Endothelial cell (in vitro differentiated cells): ENCODE measurements around the gene CDKN1C. TPM values are rescaled to one million over a fixed set of nuclear protein-coding genes. Genes with fewer than 3 reads are reported as not detected.
A peak's percentile ranks its signal among the peaks of the same experiment; 100 is the strongest.

Experiments
- DNase-seq: peaks from one replicate; pipeline ENCODE4 v3.0.0; 2021; ENCODE audit warnings: low spot score
- H3K27ac Mint-ChIP-seq: one replicate; pipeline ENCODE4 v1.8.0; 2021; ENCODE audit warnings: mixed read lengths, inconsistent platforms; ENCODE audit not compliant: unreplicated experiment
- H3K27me3 Mint-ChIP-seq: one replicate; pipeline ENCODE4 v1.8.0; 2021; ENCODE audit warnings: mild to moderate bottlenecking, moderate library complexity, mixed read lengths, inconsistent platforms; ENCODE audit not compliant: unreplicated experiment
- H3K36me3 Mint-ChIP-seq: one replicate; pipeline ENCODE4 v1.8.0; 2021; ENCODE audit warnings: mild to moderate bottlenecking, low read depth, mixed read lengths, inconsistent platforms; ENCODE audit not compliant: unreplicated experiment
- H3K4me1 Mint-ChIP-seq: one replicate; pipeline ENCODE4 v1.8.0; 2021; ENCODE audit warnings: mild to moderate bottlenecking, mixed read lengths, inconsistent platforms; ENCODE audit not compliant: unreplicated experiment
- H3K4me3 Mint-ChIP-seq: one replicate; pipeline ENCODE4 v1.8.0; 2021; ENCODE audit warnings: mild to moderate bottlenecking, mixed read lengths, inconsistent platforms; ENCODE audit not compliant: unreplicated experiment
- H3K9me3 Mint-ChIP-seq: one replicate; pipeline ENCODE4 v1.8.0; 2021; ENCODE audit warnings: mixed read lengths, inconsistent platforms; ENCODE audit not compliant: unreplicated experiment
- CTCF ChIP-seq: fragments of 200-600 bp; sonication (generic); IDR thresholded peaks from one replicate; pipeline ENCODE4 v1.5.0; 2021; ENCODE audit warnings: antibody characterized with exemption; ENCODE audit not compliant: unreplicated experiment
- total RNA-seq: library from RNA; stranded (reverse); fragmentation: NEBNext Ultra II Directional; extraction: Animal tissue kit (Norgen Biotek cat#: 25700); gene quantifications from one replicate; pipeline ENCODE4 v1.2.1, GENCODE V29; 2021; ENCODE audit not compliant: unreplicated experiment

CDKN1C gene
- total RNA-seq, 1 donor from 2014 or later, result 25.3 TPM

- H3K4me3 Mint-ChIP-seq, result peak overlapping the region; percentile 47
- TF ChIP-seq CTCF, result no peak
- H3K27me3 Mint-ChIP-seq, result peaks cover 14% of the 10 kb centered on the region
- H3K9me3 Mint-ChIP-seq, result peaks cover 4% of the 10 kb centered on the region
- H3K4me1 Mint-ChIP-seq, result peaks cover 28% of the 10 kb centered on the region
- H3K36me3 Mint-ChIP-seq, result peaks cover 7% of the 10 kb centered on the region
- DNase-seq, result no peak
- no peak overlapping the region for H3K27ac Mint-ChIP-seq
Observed at GRCh38 chr11:2901196-2901796, 15.7 kb upstream of the CDKN1C start.

DNA sequence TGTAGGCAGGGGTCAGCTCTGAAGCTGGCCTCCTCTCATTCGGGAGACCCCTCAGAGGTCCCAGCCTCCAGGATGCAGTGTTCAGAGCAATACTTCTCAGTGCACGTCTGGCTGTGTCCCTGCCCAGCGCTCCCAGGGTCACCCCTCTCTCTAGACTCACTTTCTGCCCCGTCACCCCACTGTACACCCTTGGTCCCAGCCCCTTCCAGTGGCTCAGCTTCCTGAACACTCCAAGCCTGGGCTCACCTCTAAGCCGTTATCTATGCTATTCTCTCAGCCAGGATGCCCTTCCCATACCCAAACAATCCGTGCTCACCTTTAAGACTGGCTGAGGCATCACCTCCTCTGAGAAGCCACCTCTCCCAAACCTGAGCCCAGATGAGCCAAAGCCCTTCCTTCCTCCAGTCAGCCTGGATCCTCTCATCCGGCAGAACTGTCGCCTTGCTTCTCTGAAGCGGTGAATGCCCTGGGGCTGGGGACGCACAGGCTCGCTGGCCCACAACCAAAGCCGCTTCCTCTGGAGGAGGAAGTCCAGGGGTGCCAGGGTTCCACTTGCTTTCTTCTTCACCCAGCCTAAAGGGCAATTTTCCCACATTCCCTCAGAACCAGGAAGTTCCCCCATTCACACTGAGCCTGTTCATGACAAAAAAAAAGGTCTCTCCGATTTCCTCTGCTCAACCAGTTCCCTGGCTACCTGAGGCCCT lies 13.7 kb upstream of the CDKN1C start:
- peaks cover 7% of the 10 kb centered on the region for H3K36me3 Mint-ChIP-seq
- no peak for DNase-seq
- H3K4me1 Mint-ChIP-seq, result peaks cover 28% of the 10 kb centered on the region
- no peak for TF ChIP-seq CTCF
- H3K4me3 Mint-ChIP-seq, result no peak overlapping the region
- H3K27ac Mint-ChIP-seq, result peak overlapping the region; percentile 88
- no peaks in the 10 kb centered on the region for H3K9me3 Mint-ChIP-seq
- H3K27me3 Mint-ChIP-seq, result peaks cover 13% of the 10 kb centered on the region

DNA sequence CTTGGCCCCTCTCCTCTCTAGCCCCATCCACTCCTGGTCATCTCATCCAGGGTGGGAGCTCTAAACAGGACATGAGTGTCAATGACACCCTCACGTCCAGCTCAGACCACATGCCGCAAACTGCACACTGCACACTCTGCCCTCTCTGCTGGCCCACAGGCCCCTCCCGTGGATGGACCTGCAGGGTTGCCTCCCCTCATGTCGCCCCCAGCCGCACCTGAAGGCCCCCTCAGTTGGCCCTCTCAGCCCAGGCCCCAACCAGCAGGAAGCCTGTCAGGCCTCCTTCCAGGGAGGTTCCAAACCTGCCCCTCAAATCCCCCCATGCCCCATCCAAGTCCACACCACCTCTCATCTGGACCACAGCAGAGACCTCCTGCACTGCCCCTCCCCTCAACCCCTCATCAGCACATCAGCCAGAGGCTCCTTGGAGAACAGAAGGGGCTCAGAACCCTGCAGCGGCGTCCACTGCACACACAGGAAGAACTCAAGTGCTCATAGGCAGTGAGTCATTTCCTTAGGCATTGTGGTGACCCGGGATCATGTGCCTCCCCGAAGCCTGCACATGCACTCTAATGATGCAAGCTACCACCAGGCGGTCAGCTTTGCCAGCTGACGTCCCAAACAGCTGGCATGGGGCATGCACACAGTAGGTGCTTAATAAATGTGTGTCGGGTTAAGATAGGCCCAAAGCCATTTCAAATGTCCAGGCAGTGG lies 12.9 kb upstream of the CDKN1C start:
- peak overlapping the region; percentile 9 for H3K27ac Mint-ChIP-seq
- peaks cover 24% of the 10 kb centered on the region for H3K4me1 Mint-ChIP-seq
- peak overlapping the region; percentile 37 for H3K4me3 Mint-ChIP-seq
- DNase-seq, result no peak
- H3K27me3 Mint-ChIP-seq, result peaks cover 10% of the 10 kb centered on the region
- H3K36me3 Mint-ChIP-seq, result peaks cover 4% of the 10 kb centered on the region
- H3K9me3 Mint-ChIP-seq, result no peaks in the 10 kb centered on the region
- TF ChIP-seq CTCF, result no peak

DNA sequence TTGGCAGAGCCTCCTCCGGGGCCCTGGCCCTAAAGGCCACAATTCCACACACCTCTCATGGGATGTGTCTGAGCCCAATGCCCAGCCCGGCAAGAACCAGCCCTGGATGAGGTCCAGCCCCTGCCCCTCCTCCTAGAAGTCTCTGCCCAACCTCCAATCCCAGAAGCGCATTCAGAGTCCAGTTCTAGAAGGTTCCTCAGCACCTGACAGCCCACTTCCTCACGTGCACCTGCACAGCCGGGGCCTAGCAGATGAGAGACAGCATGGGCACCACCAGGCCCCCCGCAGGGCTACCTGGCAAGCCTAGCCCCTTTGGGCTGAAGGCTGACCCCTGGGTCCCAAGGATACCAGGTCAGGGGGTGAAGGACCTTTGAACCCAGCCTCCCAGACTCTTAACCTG lies 11.5 kb upstream of the CDKN1C start:
- peaks cover 10% of the 10 kb centered on the region for H3K27me3 Mint-ChIP-seq
- H3K27ac Mint-ChIP-seq, result no peak overlapping the region
- no peak overlapping the region for H3K4me3 Mint-ChIP-seq

More for the DNA sequence above, 11.5 kb upstream of the CDKN1C start:
- DNase-seq, result no peak
- H3K9me3 Mint-ChIP-seq, result no peaks in the 10 kb centered on the region
- peaks cover 24% of the 10 kb centered on the region for H3K4me1 Mint-ChIP-seq
- H3K36me3 Mint-ChIP-seq, result peaks cover 4% of the 10 kb centered on the region
- no peak for TF ChIP-seq CTCF
